Choroid plexus epithelial cell (primary cell): ENCODE results near the gene ZNF341.

ENCODE experiments used
- DNase-seq: peaks from one replicate; pipeline ENCODE4 v3.0.0-alpha.2; 2010; ENCODE audit warnings: low read depth
- H3K4me3 ChIP-seq: 2 replicates; pipeline ENCODE4 v1.5.1; 2011; ENCODE audit warnings: low read depth, mild to moderate bottlenecking, control low read depth, low read length, moderate library complexity
- CTCF ChIP-seq: conservative IDR thresholded peaks from 2 replicates; pipeline ENCODE4 v1.5.1; 2011; ENCODE audit warnings: low read depth, mild to moderate bottlenecking, control low read depth, inconsistent platforms, low read length, moderate library complexity

The ZNF341 gene

DNA sequence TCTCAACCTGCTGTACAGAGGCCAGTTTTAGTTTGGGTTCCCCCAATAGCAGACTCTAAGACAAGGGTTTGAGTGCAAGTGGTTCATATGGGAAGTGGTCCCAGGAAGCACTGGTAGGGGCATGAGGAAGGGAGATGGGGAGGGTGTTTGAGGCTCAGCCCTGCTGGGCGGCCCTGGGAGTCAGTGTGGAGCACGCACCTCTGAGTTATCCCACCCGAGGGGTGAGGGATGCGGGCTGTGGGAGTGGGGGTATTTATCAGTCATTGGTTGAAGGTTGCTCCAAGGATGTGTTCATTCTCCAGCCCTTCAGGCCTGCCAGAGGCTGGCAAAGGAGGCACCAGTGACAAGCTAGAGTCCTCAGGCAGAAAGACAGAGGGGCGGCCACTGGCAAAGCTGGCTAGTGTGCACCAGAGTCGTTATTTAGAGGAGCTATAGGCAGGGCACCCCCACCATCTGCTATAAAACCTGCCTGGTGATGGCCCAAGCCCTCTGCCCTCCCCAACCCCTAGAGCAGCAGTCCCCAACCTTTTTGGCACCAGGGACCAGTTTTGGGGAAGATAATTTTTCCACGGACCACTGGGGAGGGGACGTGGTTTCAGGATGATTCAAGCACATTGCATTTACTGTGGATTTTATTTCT is 28.2 kb upstream of the ZNF341 start:
- DNase-seq: no peak
- no peak overlapping the region for H3K4me3 ChIP-seq
- TF ChIP-seq CTCF: no peak

DNA sequence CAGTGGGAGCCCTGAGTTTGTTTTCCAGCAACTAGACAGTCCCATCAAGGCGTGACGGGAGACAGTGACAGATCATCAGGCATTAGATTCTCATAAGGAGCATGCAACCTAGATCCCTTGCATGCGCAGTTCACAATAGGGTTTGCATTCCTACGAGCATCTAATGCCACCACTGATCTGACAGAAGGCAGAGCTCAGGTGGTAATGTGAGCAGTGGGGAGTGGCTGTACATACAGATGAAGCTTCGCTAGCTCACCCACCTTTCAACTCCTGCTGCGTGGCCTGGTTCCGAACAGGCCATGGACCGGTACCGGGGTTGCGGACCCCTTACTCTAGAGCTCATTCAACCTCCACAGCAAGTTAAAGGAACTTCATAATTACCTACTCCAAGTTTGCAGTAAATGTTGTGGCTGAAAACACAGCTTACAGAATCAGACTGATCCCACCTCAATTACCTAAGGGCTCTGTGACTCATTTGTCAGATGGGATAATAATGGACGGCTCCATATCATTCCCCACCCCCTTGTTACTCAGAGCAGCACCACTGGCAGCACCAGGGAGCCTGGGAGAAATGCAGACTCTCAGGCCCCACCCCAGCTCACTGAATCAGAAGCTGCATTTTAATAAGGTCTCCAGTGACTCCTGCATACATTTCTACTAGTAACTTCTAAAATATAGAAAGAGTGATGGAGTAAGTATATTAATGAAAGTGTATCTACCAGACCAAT is 27.4 kb upstream of the ZNF341 start:
- H3K4me3 ChIP-seq: no peak overlapping the region
- no peak for TF ChIP-seq CTCF
- DNase-seq: no peak

DNA sequence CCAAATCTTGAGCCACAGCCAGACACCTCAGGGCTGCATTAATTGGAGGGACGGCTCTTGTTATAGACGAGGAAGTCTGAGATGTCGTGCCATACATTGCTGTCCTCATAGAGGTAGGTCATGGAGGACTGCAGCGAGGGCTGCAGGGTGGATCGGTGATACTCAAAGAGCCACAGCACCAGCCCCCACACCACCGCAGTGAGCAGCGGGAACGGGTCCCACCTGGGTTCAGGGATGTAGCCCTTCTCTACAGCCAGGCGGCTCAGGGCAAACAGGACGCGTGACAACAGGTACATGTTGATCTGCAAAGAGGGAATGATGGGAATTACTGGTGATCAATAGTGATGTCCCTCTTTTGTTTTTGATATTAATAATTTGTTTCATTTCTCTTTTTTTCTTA is 24.1 kb upstream of the ZNF341 start:
- no peak overlapping the region for H3K4me3 ChIP-seq
- no peak for TF ChIP-seq CTCF
- no peak for DNase-seq

- no peak overlapping the region for H3K4me3 ChIP-seq
- no peak for TF ChIP-seq CTCF
- no peak for DNase-seq
Observed at GRCh38 chr20:33709398-33709797, 22.4 kb upstream of the ZNF341 start.

GRCh38 chr20:33709905-33710541 is 21.8 kb upstream of the ZNF341 start:
- H3K4me3 ChIP-seq: no peak overlapping the region
- DNase-seq: no peak
- TF ChIP-seq CTCF: no peak

- H3K4me3 ChIP-seq: no peak overlapping the region
- DNase-seq: no peak
- no peak for TF ChIP-seq CTCF
Observed at GRCh38 chr20:33710681-33711445, 20.9 kb upstream of the ZNF341 start.
